ENCODE data around the gene PRLH.

The PRLH gene

DNA sequence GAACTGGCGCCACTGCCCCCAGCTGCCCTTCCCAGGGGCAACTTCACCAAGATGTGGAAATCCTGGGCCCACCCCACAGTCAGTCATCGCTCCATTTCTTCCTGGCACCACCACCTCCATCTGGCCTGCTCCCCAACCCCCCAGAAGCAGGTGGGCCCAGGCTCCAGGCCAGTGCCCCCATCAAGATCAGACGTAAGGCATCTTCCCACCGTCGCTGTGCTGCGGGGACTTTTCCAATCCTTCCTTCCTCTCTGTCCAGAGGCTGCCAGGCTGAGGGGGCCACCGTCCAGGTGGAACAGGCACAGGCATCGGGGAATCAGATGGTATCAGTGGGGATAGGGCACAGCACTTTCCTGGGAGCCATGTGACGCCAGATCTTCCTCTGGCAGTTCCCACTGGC is 8.1 kb downstream of the PRLH start:
- H3K36me3 ChIP-seq (ENCODE audit: insufficient read depth, low read length): no peaks in the 10 kb centered on the region
- no peaks in the 10 kb centered on the region for H3K79me2 ChIP-seq (ENCODE audit: control insufficient read depth, insufficient read depth, low read length, unreplicated experiment)
- no peak overlapping the region for H3K27ac ChIP-seq (ENCODE audit: low read depth, low read length)
- no peak overlapping the region for H3K4me3 ChIP-seq (ENCODE audit: low read depth, low read length)
- H3K4me1 ChIP-seq (ENCODE audit: control insufficient read depth, insufficient read depth, low read length, unreplicated experiment): peaks cover 6% of the 10 kb centered on the region
- H2AFZ ChIP-seq (ENCODE audit: low read length, unreplicated experiment): no peak overlapping the region
- no peaks in the 10 kb centered on the region for H3K27me3 ChIP-seq (ENCODE audit: insufficient read depth, low read length)

DNA sequence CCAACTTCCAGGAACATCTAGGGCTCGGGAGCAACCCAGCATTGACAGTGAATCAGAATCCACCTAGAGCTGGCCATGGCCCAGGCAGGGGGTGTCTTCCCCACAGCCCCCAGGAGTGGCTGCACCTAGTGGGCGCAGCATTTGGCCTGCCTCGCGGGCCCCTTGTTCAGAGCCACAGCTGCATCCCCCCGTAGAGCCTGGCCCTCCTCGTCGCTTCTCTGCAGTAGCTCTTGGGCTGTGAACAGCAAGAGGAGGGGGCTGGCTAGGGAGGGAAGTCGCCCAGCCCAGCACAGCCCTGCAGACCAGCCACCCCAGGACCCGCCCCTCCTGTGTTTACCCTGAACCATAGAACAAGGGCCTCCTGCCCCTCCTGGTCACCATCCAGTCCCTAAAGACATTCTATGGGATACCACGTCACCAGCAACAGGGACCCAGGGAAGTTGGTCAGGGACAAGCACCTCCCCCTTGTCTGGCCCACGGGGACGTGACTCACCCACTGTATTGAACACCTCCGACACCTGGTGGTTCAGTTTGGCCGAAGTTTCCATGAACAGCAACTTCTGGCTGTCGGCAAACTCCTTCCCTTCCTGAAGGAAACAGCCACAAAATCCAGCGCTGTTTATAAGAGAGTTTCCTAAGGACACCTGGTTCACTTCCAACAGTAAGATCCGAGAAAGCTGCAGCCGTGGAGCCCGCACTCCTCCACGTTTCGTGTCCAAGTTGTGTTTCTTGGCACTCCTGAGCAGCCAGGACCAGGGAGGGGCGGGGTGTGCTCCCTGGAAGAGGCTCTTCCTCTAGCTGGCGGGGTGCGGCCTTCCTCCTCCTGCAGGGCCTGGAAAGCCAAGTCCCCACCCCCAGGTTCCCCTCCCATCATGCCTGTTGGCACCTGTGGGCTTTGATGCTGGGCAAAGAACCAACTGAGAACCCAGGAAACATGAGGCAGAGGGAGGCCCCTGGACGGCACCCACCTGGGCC is 8.8 kb downstream of the PRLH start:
- no peak overlapping the region for H3K27ac ChIP-seq (ENCODE audit: low read depth, low read length)

GRCh38 chr2:237575869-237576862 is 9.8 kb downstream of the PRLH start:
- Histone ChIP-seq H3K79me2 (ENCODE audit: control insufficient read depth, insufficient read depth, low read length, unreplicated experiment) (no peaks in the 10 kb centered on the region), H3K4me1 (ENCODE audit: control insufficient read depth, insufficient read depth, low read length, unreplicated experiment) (peaks cover 6% of the 10 kb centered on the region), H2AFZ (ENCODE audit: low read length, unreplicated experiment) (no peak overlapping the region), H3K36me3 (ENCODE audit: insufficient read depth, low read length) (no peaks in the 10 kb centered on the region), H3K27me3 (ENCODE audit: insufficient read depth, low read length) (no peaks in the 10 kb centered on the region), H3K27ac (ENCODE audit: low read depth, low read length) (no peak overlapping the region), H3K4me3 (ENCODE audit: low read depth, low read length) (no peak overlapping the region)

More for the DNA sequence above, 8.8 kb downstream of the PRLH start:
- Histone ChIP-seq H3K36me3 (ENCODE audit: insufficient read depth, low read length) (no peaks in the 10 kb centered on the region), H3K4me1 (ENCODE audit: control insufficient read depth, insufficient read depth, low read length, unreplicated experiment) (peaks cover 6% of the 10 kb centered on the region), H2AFZ (ENCODE audit: low read length, unreplicated experiment) (no peak overlapping the region), H3K79me2 (ENCODE audit: control insufficient read depth, insufficient read depth, low read length, unreplicated experiment) (no peaks in the 10 kb centered on the region), H3K27me3 (ENCODE audit: insufficient read depth, low read length) (no peaks in the 10 kb centered on the region), H3K4me3 (ENCODE audit: low read depth, low read length) (no peak overlapping the region)

DNA sequence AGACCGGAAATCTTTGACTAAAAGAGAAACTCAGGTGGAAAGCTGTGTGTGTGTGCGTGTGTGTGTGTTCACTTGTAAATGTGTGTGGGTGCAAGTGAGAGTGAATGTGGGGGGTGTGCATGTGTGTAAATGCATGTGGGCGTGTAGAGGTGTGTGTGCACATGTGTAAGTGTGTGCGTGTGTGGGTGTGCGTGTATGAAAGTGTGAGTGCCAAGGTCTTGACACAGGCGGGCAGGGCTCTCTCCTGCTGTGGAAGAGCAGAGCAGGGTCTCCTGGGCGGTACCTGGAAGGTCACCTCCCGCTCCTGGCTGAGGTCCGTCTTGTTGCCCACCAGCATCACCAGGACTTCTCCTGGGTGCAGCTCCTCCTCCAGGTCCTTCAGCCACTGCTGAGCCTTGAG is 10.6 kb downstream of the PRLH start:
- Histone ChIP-seq H3K4me3 (ENCODE audit: low read depth, low read length) (no peak overlapping the region), H2AFZ (ENCODE audit: low read length, unreplicated experiment) (no peak overlapping the region), H3K36me3 (ENCODE audit: insufficient read depth, low read length) (no peaks in the 10 kb centered on the region), H3K27me3 (ENCODE audit: insufficient read depth, low read length) (no peaks in the 10 kb centered on the region), H3K27ac (ENCODE audit: low read depth, low read length) (no peak overlapping the region), H3K79me2 (ENCODE audit: control insufficient read depth, insufficient read depth, low read length, unreplicated experiment) (no peaks in the 10 kb centered on the region), H3K4me1 (ENCODE audit: control insufficient read depth, insufficient read depth, low read length, unreplicated experiment) (peaks cover 6% of the 10 kb centered on the region)

- no peaks in the 10 kb centered on the region for H3K79me2 ChIP-seq (ENCODE audit: control insufficient read depth, insufficient read depth, low read length, unreplicated experiment)
- no peaks in the 10 kb centered on the region for H3K27me3 ChIP-seq (ENCODE audit: insufficient read depth, low read length)
- H2AFZ ChIP-seq (ENCODE audit: low read length, unreplicated experiment): no peak overlapping the region
- peaks cover 1% of the 10 kb centered on the region for H3K4me1 ChIP-seq (ENCODE audit: control insufficient read depth, insufficient read depth, low read length, unreplicated experiment)
- H3K4me3 ChIP-seq (ENCODE audit: low read depth, low read length): no peak overlapping the region
- no peak overlapping the region for H3K27ac ChIP-seq (ENCODE audit: low read depth, low read length)
- no peaks in the 10 kb centered on the region for H3K36me3 ChIP-seq (ENCODE audit: insufficient read depth, low read length)
Observed at GRCh38 chr2:237577458-237577857, 11.1 kb downstream of the PRLH start.

DNA sequence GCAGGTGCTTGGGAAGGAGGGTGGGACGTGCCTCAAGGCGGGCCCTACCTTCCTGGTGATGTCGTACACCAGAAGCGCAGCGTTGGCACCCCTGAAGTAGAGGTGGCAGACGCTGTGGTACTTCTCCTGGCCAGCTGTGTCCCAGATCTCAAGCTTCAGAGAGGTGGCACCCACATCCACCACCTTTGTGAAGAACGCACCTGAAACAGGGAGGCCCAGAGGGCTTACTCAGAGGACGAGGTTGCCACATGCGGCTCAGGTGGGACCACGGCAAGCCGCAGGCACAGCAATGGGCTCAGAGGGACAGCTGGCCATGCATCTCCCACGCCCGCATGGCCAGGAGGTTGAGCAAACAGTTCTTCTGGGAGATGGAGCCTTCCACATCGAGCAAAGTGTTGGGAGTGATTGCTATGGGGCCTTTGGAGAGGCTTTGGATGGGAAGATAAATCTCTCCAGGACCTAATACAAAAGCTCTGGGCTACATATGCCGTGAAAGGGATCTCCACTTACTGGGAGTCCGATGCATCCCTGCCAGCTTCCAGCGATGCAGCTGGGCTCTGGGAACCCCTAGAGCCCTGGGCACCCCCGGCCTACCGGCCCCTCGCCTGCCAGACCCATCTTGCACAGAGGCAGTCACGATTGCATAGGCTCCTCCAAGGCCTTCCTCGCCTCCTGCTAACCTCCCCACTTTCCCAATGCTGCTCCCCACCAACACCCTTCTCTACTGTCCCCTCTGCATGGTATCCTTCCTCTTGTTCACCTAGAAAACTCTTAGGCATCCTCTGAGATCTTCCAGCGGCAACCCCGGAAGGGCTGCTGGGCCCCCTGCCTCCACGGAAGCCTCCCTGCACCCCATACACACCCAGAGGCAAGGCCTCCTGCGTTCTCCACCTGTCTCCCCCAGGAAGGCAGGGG is 11.8 kb downstream of the PRLH start:
- Histone ChIP-seq H3K27ac (ENCODE audit: low read depth, low read length) (no peak overlapping the region), H3K36me3 (ENCODE audit: insufficient read depth, low read length) (no peaks in the 10 kb centered on the region), H3K4me3 (ENCODE audit: low read depth, low read length) (no peak overlapping the region), H3K27me3 (ENCODE audit: insufficient read depth, low read length) (no peaks in the 10 kb centered on the region), H2AFZ (ENCODE audit: low read length, unreplicated experiment) (no peak overlapping the region), H3K4me1 (ENCODE audit: control insufficient read depth, insufficient read depth, low read length, unreplicated experiment) (no peaks in the 10 kb centered on the region), H3K79me2 (ENCODE audit: control insufficient read depth, insufficient read depth, low read length, unreplicated experiment) (no peaks in the 10 kb centered on the region)

- H3K4me1 ChIP-seq (ENCODE audit: control insufficient read depth, insufficient read depth, low read length, unreplicated experiment): no peaks in the 10 kb centered on the region
- H3K4me3 ChIP-seq (ENCODE audit: low read depth, low read length): peak overlapping the region; percentile 44; the same call in 1 of the 2 replicates
- H2AFZ ChIP-seq (ENCODE audit: low read length, unreplicated experiment): no peak overlapping the region
- H3K27ac ChIP-seq (ENCODE audit: low read depth, low read length): no peak overlapping the region
- H3K27me3 ChIP-seq (ENCODE audit: insufficient read depth, low read length): no peaks in the 10 kb centered on the region
- no peaks in the 10 kb centered on the region for H3K79me2 ChIP-seq (ENCODE audit: control insufficient read depth, insufficient read depth, low read length, unreplicated experiment)
- H3K36me3 ChIP-seq (ENCODE audit: insufficient read depth, low read length): no peaks in the 10 kb centered on the region
Observed at GRCh38 chr2:237581326-237581725, 15.0 kb downstream of the PRLH start.

DNA sequence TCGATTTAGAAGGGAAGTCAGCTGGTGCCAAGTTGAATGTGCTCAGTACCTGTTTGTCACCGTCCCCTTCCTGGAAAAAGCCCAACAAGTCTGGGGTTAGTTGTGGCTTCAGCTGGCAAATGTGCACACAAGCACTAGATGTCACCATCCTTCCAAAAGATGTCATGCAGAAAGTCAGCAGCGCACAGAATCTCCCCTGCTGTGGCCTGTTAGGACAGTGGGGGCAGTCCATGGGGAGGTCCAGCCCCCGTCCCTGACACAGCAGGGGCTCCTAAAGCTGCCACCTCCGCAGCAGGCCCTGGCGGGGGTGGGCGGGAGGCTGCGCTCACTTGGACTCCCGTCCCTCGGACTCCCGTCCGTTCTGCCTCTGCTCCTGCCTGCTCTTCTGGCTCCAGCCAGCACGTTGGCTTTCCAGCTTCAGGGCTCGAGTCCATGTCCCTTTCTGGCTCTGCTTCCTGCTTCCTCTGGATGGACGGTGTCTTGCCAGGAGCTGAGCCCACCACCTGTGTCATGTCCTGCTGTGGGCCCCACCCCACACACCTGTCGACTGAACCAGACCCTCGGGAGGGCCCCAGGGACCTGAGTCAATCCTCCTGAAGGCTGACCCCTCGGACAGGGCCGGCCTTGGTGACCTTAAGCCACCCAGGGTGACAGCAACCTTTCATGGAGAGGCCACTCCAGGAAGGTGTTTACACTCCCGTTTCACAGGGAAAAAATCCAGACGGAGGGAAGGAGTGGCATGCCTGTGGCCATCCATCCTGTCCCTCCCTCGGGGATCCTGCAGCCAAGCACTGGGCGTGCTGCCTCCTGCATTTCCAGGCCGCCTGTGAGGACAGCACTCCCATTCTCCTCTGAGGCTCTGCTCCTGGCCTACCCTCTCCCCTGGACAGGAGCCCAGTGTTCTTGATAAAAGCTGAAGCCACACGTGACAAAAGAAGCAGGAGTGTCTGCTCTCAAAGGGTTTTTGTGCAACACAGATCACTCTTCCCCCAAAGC is 15.7 kb downstream of the PRLH start:
- H3K27ac ChIP-seq (ENCODE audit: low read depth, low read length): no peak overlapping the region
- H3K36me3 ChIP-seq (ENCODE audit: insufficient read depth, low read length): no peaks in the 10 kb centered on the region
- H3K4me3 ChIP-seq (ENCODE audit: low read depth, low read length): peak overlapping the region; percentile 44; the same call in 1 of the 2 replicates
- H3K79me2 ChIP-seq (ENCODE audit: control insufficient read depth, insufficient read depth, low read length, unreplicated experiment): no peaks in the 10 kb centered on the region
- H2AFZ ChIP-seq (ENCODE audit: low read length, unreplicated experiment): peak overlapping the region; percentile 67
- no peaks in the 10 kb centered on the region for H3K4me1 ChIP-seq (ENCODE audit: control insufficient read depth, insufficient read depth, low read length, unreplicated experiment)
- no peaks in the 10 kb centered on the region; the same call in 1 of the 2 replicates for H3K27me3 ChIP-seq (ENCODE audit: insufficient read depth, low read length)

Measured in ACC112 (cell line).